ENCODE results near the gene DAZAP1. TPM values are rescaled to one million over a fixed set of nuclear protein-coding genes. Genes with fewer than 3 reads are reported as not detected.
A peak's percentile ranks its signal among the peaks of the same experiment; 100 is the strongest.

DAZAP1 gene
- total RNA-seq, 1 experiment from 2014 or later: 165 TPM

- H3K27me3 ChIP-seq (replicated peaks; ENCODE audit: control insufficient read depth, insufficient read depth, low read length): no peaks in the 10 kb centered on the region
- H3K4me1 ChIP-seq: peaks cover 15% of the 10 kb centered on the region; the same call in 1 of the 2 replicates
- H3K4me3 Mint-ChIP-seq (ENCODE audit: unreplicated experiment): peak overlapping the region; percentile 82
- intact Hi-C loops (cut with micrococcal nuclease; ENCODE audit: unreplicated experiment): loop anchor here (5.0 kb wide), 1 partner anchor 64 kb away; no protein-coding TSS in a partner anchor
- POLR2A ChIA-PET: no interaction called here
- no peak for TF ChIP-seq CTCF (IDR thresholded peaks at IDR 0.05; ENCODE audit: insufficient read depth in 1 of 2, low read depth in 1 of 2, low read length in 1 of 2, severe bottlenecking in 1 of 2, unreplicated experiment in 1 of 2)
- no peaks in the 10 kb centered on the region for H3K9me3 ChIP-seq
- peaks cover 1% of the 10 kb centered on the region; the same call in 1 of the 2 replicates for H3K36me3 ChIP-seq (ENCODE audit: control insufficient read depth, insufficient read depth, low read length)
- peak overlapping the region; percentile 84 for H3K4me3 ChIP-seq (ENCODE audit: low read depth, low read length)
- peak in 1 of 2 experiments; percentile 38 for DNase-seq
- H3K4me1 Mint-ChIP-seq (ENCODE audit: low read depth, unreplicated experiment): peaks cover 18% of the 10 kb centered on the region
- no peaks in the 10 kb centered on the region for H3K27me3 Mint-ChIP-seq (ENCODE audit: insufficient read depth, unreplicated experiment)
- H3K36me3 Mint-ChIP-seq (ENCODE audit: insufficient read depth, unreplicated experiment): peaks cover 46% of the 10 kb centered on the region
- peak overlapping the region; percentile 87 for H3K27ac Mint-ChIP-seq (ENCODE audit: unreplicated experiment)
- no TSS peak for BruUV-seq (replicated peaks)
- H3K9me3 Mint-ChIP-seq (ENCODE audit: unreplicated experiment): no peaks in the 10 kb centered on the region
- CTCF ChIA-PET: interaction anchor here (0.6 kb wide), 1 partner anchor 13 kb away, joined by 8 read pairs; no protein-coding TSS in a partner anchor
Observed at GRCh38 chr19:1408300-1409203, 1.2 kb downstream of the DAZAP1 start.

- intact Hi-C loops (cut with micrococcal nuclease; ENCODE audit: unreplicated experiment): loop anchor here (5.0 kb wide), 1 partner anchor 63 kb away; no protein-coding TSS in a partner anchor
- TSS peak; percentile 33 for BruUV-seq (replicated peaks)
- H3K27ac Mint-ChIP-seq (ENCODE audit: unreplicated experiment): peak overlapping the region; percentile 87
- ChIA-PET POLR2A (no interaction called here), CTCF (no interaction called here)
- H3K36me3 Mint-ChIP-seq (ENCODE audit: insufficient read depth, unreplicated experiment): peaks cover 46% of the 10 kb centered on the region
- H3K4me1 ChIP-seq: peaks cover 19% of the 10 kb centered on the region; the same call in 1 of the 2 replicates
- no peaks in the 10 kb centered on the region for H3K27me3 Mint-ChIP-seq (ENCODE audit: insufficient read depth, unreplicated experiment)
- H3K4me1 Mint-ChIP-seq (ENCODE audit: low read depth, unreplicated experiment): peaks cover 18% of the 10 kb centered on the region
- H3K4me3 Mint-ChIP-seq (ENCODE audit: unreplicated experiment): peak overlapping the region; percentile 82
- H3K36me3 ChIP-seq (ENCODE audit: control insufficient read depth, insufficient read depth, low read length): peaks cover 1% of the 10 kb centered on the region; the same call in 1 of the 2 replicates
- DNase-seq: no peak
- no peak for TF ChIP-seq CTCF (IDR thresholded peaks at IDR 0.05; ENCODE audit: insufficient read depth in 1 of 2, low read depth in 1 of 2, low read length in 1 of 2, severe bottlenecking in 1 of 2, unreplicated experiment in 1 of 2)
- H3K4me3 ChIP-seq (ENCODE audit: low read depth, low read length): peak overlapping the region; percentile 84
- no peaks in the 10 kb centered on the region for H3K9me3 Mint-ChIP-seq (ENCODE audit: unreplicated experiment)
- H3K27me3 ChIP-seq (replicated peaks; ENCODE audit: control insufficient read depth, insufficient read depth, low read length): no peaks in the 10 kb centered on the region
- H3K9me3 ChIP-seq: no peaks in the 10 kb centered on the region
Observed at GRCh38 chr19:1409204-1410005, 2.0 kb downstream of the DAZAP1 start.

DNA sequence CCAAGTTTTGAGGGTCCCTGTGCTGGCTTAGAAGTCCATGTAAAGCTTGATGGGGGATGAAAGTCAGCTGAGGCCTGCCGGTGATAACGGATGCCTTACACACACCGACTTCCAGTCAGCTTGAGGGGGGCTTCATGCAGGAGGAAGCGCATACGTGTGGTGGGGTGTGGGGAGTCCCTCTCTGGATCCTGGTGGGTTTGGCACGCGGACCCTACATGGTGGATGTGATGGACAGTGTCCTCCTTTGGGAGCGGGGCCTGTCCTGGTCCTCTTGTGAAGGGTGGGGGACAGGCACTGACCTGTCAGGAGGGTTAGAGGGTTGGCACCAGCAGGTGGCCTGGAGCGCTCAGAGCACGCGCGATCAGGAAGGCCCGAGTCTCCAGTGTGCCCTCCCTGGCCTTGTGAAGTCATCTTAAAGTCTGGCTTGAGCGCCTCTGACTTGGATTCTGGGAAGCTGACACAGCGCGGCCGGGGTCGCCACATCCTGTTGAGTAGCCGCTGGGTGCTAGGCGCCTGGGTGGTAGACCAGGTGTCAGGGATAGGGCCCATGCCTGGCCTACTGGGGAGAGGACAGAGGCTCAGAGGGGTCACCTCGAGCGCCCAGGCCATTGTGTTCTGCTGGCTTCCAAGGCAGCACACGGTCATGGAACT lies 2.9 kb downstream of the DAZAP1 start:
- no peak for TF ChIP-seq CTCF (IDR thresholded peaks at IDR 0.05; ENCODE audit: insufficient read depth in 1 of 2, low read depth in 1 of 2, low read length in 1 of 2, severe bottlenecking in 1 of 2, unreplicated experiment in 1 of 2)
- Mint-ChIP-seq H3K4me1 (ENCODE audit: low read depth, unreplicated experiment) (peaks cover 23% of the 10 kb centered on the region), H3K27ac (ENCODE audit: unreplicated experiment) (peak overlapping the region; percentile 87), H3K9me3 (ENCODE audit: unreplicated experiment) (no peaks in the 10 kb centered on the region), H3K36me3 (ENCODE audit: insufficient read depth, unreplicated experiment) (peaks cover 54% of the 10 kb centered on the region), H3K27me3 (ENCODE audit: insufficient read depth, unreplicated experiment) (no peaks in the 10 kb centered on the region), H3K4me3 (ENCODE audit: unreplicated experiment) (no peak overlapping the region)
- no peak overlapping the region for H3K4me3 ChIP-seq (ENCODE audit: low read depth, low read length)
- H3K9me3 ChIP-seq: no peaks in the 10 kb centered on the region
- H3K4me1 ChIP-seq: peaks cover 25% of the 10 kb centered on the region; the same call in 1 of the 2 replicates
- DNase-seq: no peak
- no peaks in the 10 kb centered on the region for H3K27me3 ChIP-seq (replicated peaks; ENCODE audit: control insufficient read depth, insufficient read depth, low read length)
- CTCF ChIA-PET: no interaction called here
- intact Hi-C loops (cut with micrococcal nuclease; ENCODE audit: unreplicated experiment): no loop called here
- TSS peak; percentile 3 for BruUV-seq (replicated peaks)
- POLR2A ChIA-PET: no interaction called here
- peaks cover 1% of the 10 kb centered on the region; the same call in 1 of the 2 replicates for H3K36me3 ChIP-seq (ENCODE audit: control insufficient read depth, insufficient read depth, low read length)

Measured in Caco-2 (cell line).